K562 (cell line): ENCODE measurements around the gene IRF8. TPM values are rescaled to one million over a fixed set of nuclear protein-coding genes. Genes with fewer than 3 reads are reported as not detected.

ENCODE experiments used
- ATAC-seq: fragments of 200-7000 bp; cut with Tn5 transposase; 3 replicates; pipeline ENCODE4 v1.9.1; 2020; ENCODE audit warnings: moderate library complexity
- BruUV-seq: library from RNA; stranded (reverse); fragments of 400-500 nt; replicated peaks from 2 replicates; lab custom pipeline; 2021; lab: Mats Ljungman, UMichigan
- CTCF ChIA-PET: fragments of 300-600 bp; formaldehyde crosslinking; extraction: SDS; loops from one replicate; lab custom pipeline; 2021; ENCODE audit warnings: low intra/inter-chr PET ratio; lab: Yijun Ruan, JAX
- POLR2A ChIA-PET: fragments of 300-600, 350-650 bp; sonication (Branson Sonifier 250); formaldehyde crosslinking; extraction: SDS; loops from one replicate; lab custom pipeline; 2021; ENCODE audit warnings: antibody characterized with exemption, inconsistent platforms; lab: Yijun Ruan, JAX
- DNase-seq, 4 experiments: peaks; one replicate each; pipeline versions ENCODE4 v3.0.0 to v3.0.0-alpha.2; 2011 to 2018; ENCODE audit warnings: low spot score in 3 of 4, mixed read lengths in 3 of 4; ENCODE audit errors: extremely low read depth in 1 of 4
- FAIRE-seq: peaks from 2 replicates; lab custom pipeline; 2011; peaks lifted over from hg19 to GRCh38; lab: Jason Lieb, UNC
- H2AFZ ChIP-seq: 2 replicates; pipeline ENCODE4 v1.6.0; 2011; ENCODE audit warnings: low read depth, low read length, control low read depth, inconsistent platforms
- H3K27ac ChIP-seq: fragments of 200-600 bp; 3 replicates; pipeline ENCODE4 v1.8.0; 2011; ENCODE audit warnings: low read depth, mild to moderate bottlenecking, control low read depth, inconsistent platforms, low read length, moderate library complexity, mixed read lengths; ENCODE audit errors: extremely low read depth
- H3K27me3 ChIP-seq, 2 experiments: fragments of 300-600 bp in 1 of 2; 2 replicates in 1 of 2; 3 replicates in 1 of 2; pipeline versions ENCODE4 v1.6.0 to v1.8.0; 2011; ENCODE audit warnings: inconsistent platforms in 2 of 2, low read length in 2 of 2, mild to moderate bottlenecking in 1 of 2, mixed read lengths in 1 of 2, moderate library complexity in 1 of 2; ENCODE audit not compliant: control insufficient read depth in 2 of 2, insufficient read depth in 2 of 2
- H3K36me3 ChIP-seq: fragments of 300-600 bp; 3 replicates; pipeline ENCODE4 v1.8.0; 2011; ENCODE audit warnings: mild to moderate bottlenecking, low read length, inconsistent platforms; ENCODE audit not compliant: control insufficient read depth, insufficient read depth
- H3K4me1 ChIP-seq, 2 experiments: fragments of 200-600 bp in 1 of 2; replicated peaks in 1 of 2; 2 replicates in 1 of 2; 3 replicates in 1 of 2; pipeline versions ENCODE4 v1.5.1 to v1.8.0; 2011; ENCODE audit warnings: inconsistent platforms in 2 of 2, low read length in 2 of 2, mild to moderate bottlenecking in 1 of 2, mixed read lengths in 1 of 2, moderate library complexity in 1 of 2; ENCODE audit not compliant: control insufficient read depth in 2 of 2, insufficient read depth in 2 of 2
- H3K4me2 ChIP-seq: 2 replicates; pipeline ENCODE4 v1.6.1; 2011; ENCODE audit warnings: low read length, control low read depth, inconsistent platforms, mixed read lengths; ENCODE audit not compliant: insufficient read depth
- H3K4me3 ChIP-seq: fragments of 200-600 bp; sonication (generic), shearing (Covaris generic); 2 replicates; pipeline ENCODE4 v1.5.1; 2016; ENCODE audit warnings: control low read depth, inconsistent platforms
- H3K79me2 ChIP-seq: fragments of 200-600 bp; 3 replicates; pipeline ENCODE4 v1.8.0; 2011; ENCODE audit warnings: low read length, inconsistent platforms; ENCODE audit not compliant: control insufficient read depth, insufficient read depth
- H3K9ac ChIP-seq, 2 experiments: 2 replicates each; pipeline versions ENCODE4 v1.6.0 to v1.6.1; 2011; ENCODE audit warnings: low read depth in 2 of 2, low read length in 2 of 2, control low read depth in 1 of 2, inconsistent platforms in 1 of 2, mild to moderate bottlenecking in 1 of 2, mixed read lengths in 1 of 2; ENCODE audit not compliant: insufficient read depth in 1 of 2
- H3K9me1 ChIP-seq: one replicate; pipeline ENCODE4 v1.6.0; 2011; ENCODE audit warnings: inconsistent platforms, mild to moderate bottlenecking, low read length, moderate library complexity; ENCODE audit not compliant: control insufficient read depth, insufficient read depth
- H3K9me3 ChIP-seq: replicated peaks from 2 replicates; pipeline ENCODE4 v1.5.1; 2011; ENCODE audit warnings: low read depth, low read length, inconsistent platforms; ENCODE audit not compliant: control insufficient read depth, insufficient read depth
- H4K20me1 ChIP-seq: replicated peaks from 2 replicates; pipeline ENCODE4 v1.6.1; 2011; ENCODE audit warnings: low read length, inconsistent platforms, mixed read lengths; ENCODE audit not compliant: control insufficient read depth, insufficient read depth
- ADNP ChIP-seq: fragments of 200-800 bp; sonication (Bioruptor generic); IDR thresholded peaks from 2 replicates; pipeline ENCODE4 v1.6.1; 2016; ENCODE audit warnings: missing genetic modification characterization, missing compliant biosample characterization
- ASH1L ChIP-seq: fragments of 450-650 bp; IDR thresholded peaks from 2 replicates; pipeline ENCODE4 v1.6.1; 2018; ENCODE audit warnings: borderline replicate concordance, mild to moderate bottlenecking, low read depth; ENCODE audit not compliant: partially characterized antibody
- BRCA1 ChIP-seq, 2 experiments: fragments of 450-650 bp in 1 of 2; sonication (generic) in 1 of 2; formaldehyde crosslinking in 1 of 2; IDR thresholded peaks; 2 replicates each; pipeline versions ENCODE4 v1.5.0 to v1.6.1; 2017 to 2020; ENCODE audit warnings: mild to moderate bottlenecking in 1 of 2, missing genetic modification reagents in 1 of 2
- HNRNPH1 ChIP-seq: fragments of 200-400 bp; formaldehyde crosslinking; optimal IDR thresholded peaks from 2 replicates; pipeline ENCODE3; 2017; ENCODE audit warnings: low read depth, mild to moderate bottlenecking, low read length, moderate library complexity
- IRF2 ChIP-seq: sonication (generic); formaldehyde crosslinking; IDR thresholded peaks from 2 replicates; pipeline ENCODE4 v1.8.1; 2022; ENCODE audit warnings: mild to moderate bottlenecking, missing genetic modification reagents
- MTA3 ChIP-seq: fragments of 450-650 bp; formaldehyde crosslinking; IDR thresholded peaks from 2 replicates; pipeline ENCODE4 v1.6.1; 2017; ENCODE audit warnings: mild to moderate bottlenecking, borderline replicate concordance
- MXI1 ChIP-seq: IDR thresholded peaks from 2 replicates; pipeline ENCODE4 v1.6.1; 2011; ENCODE audit warnings: low read depth, mild to moderate bottlenecking, improper control_type of control experiment, low read length
- RAD21 ChIP-seq, 2 experiments: fragments of 250-450 bp in 1 of 2; fragments of 450-650 bp in 1 of 2; sonication (Bioruptor Pico) in 1 of 2; formaldehyde crosslinking in 1 of 2; IDR thresholded peaks in 1 of 2; conservative IDR thresholded peaks in 1 of 2; 2 replicates each; pipeline versions ENCODE4 v1.4.0 to v1.8.0; 2020 to 2022; ENCODE audit warnings: mild to moderate bottlenecking in 2 of 2, moderate library complexity in 1 of 2
- TOE1 ChIP-seq, 2 experiments: fragments of 450-650 bp in 1 of 2; sonication (generic) in 1 of 2; formaldehyde crosslinking in 1 of 2; IDR thresholded peaks; 2 replicates each; pipeline versions ENCODE4 v1.7.1 to v1.8.0; 2016 to 2022; ENCODE audit warnings: borderline replicate concordance in 2 of 2, mild to moderate bottlenecking in 2 of 2, antibody characterized with exemption in 1 of 2, inconsistent platforms in 1 of 2, low read depth in 1 of 2, missing genetic modification reagents in 1 of 2, moderate library complexity in 1 of 2
- WGBS: fragments of 100-300 bp; shearing (Covaris generic); methylation state at CpG from one replicate; pipeline ENCODE4 v1.1.6; 2016; ENCODE audit warnings: low coverage, mixed read lengths; ENCODE audit not compliant: insufficient coverage; ENCODE audit errors: missing lambda C conversion rate; 5-methylcytosine and 5-hydroxymethylcytosine counted together
- in situ Hi-C: fragments of 300-500 bp; cut with MboI; formaldehyde crosslinking; loops from 4 replicates; pipeline ENCODE4 v1.15.0; 2018; ENCODE audit warnings: inconsistent platforms, mixed read lengths
- intact Hi-C: fragments of 100-400 bp; cut with micrococcal nuclease; formaldehyde crosslinking; loops from 2 replicates; pipeline ENCODE4 v1.14.2; 2022
- polyA plus RNA-seq, 8 experiments: library from polyadenylated mRNA; depleted of rRNA in 4 of 8; stranded (reverse) in 5 of 8; unstranded in 3 of 8; fragments of >200 nt; fragmentation: Nextera tagmentation in 2 of 8; fragmentation: Illumina TruSeq in 1 of 8; extraction: Ambion mirVana in 2 of 8; extraction: Trizol in 1 of 8; gene quantifications; 2 replicates each; pipeline versions ENCODE4 v1.2.1 to v1.2.3, GENCODE V29; 2011 to 2014; ENCODE audit warnings: inconsistent platforms in 1 of 8, missing spikeins in 1 of 8
- total RNA-seq, 7 experiments: library from RNA; depleted of rRNA in 6 of 7; stranded (reverse); fragments of >200 nt in 6 of 7; fragmentation: Illumina TruSeq in 2 of 7; extraction: Trizol in 2 of 7; gene quantifications; 2 replicates each; pipeline versions ENCODE4 v1.2.1 to v1.2.3, GENCODE V29; 2011 to 2021; ENCODE audit warnings: low replicate concordance in 1 of 7
- TF ChIP-seq, protein P1 (sequence below): sonication (generic); formaldehyde crosslinking; IDR thresholded peaks from 2 replicates; pipeline ENCODE4 v1.8.0; 2022; ENCODE audit warnings: missing genetic modification reagents, mild to moderate bottlenecking, borderline replicate concordance
- TF ChIP-seq, protein P2 (sequence below), 2 experiments: fragments of 450-650 bp; IDR thresholded peaks; 2 replicates each; pipeline ENCODE4 v1.6.1; 2016
- TF ChIP-seq, protein P3 (sequence below): fragments of 250-450 bp; sonication (Bioruptor Pico); IDR thresholded peaks from 2 replicates; pipeline ENCODE4 v1.4.0; 2020; ENCODE audit warnings: mild to moderate bottlenecking

The IRF8 gene
- total and polyA plus RNA-seq, 9 of the 15 experiments (the other 6 are each of a cell fraction or from before 2014, with no cell fraction given) = 0.01 to 0.98 TPM; not detected in 7

DNA sequence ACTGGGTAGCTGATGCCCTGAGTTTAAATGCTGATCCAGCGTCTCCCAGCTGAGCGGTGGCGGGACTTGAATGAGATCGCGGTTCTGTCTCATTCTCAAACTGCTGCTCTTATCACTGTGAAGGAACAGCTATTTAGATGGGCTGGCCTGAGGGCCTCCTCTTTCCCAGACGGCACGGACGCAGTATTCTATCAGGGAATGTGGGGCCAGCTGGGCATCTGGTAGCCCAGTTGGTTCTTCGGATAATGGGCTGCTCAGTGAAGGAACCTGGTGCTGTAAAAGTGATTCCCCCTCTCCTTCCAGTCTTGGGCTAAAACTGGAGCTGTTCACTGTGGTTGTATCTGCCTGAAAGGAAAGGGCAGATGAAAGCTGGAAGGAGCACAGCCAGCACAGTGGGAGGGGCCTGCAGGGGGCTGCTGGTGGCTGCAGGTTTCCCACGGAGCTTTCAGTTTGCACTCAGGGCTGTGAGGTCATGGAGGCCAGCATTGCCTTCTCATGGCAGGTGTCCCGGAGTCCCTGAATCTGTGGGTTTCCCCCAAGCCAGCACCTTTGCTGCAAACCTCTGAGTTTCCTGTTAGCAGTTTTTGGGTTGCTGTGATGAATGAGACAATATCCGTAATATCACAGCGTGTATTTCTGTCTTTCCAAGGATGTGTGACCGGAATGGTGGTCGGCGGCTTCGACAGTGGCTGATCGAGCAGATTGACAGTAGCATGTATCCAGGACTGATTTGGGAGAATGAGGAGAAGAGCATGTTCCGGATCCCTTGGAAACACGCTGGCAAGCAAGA, 3.6 kb downstream of the IRF8 start:
- Histone ChIP-seq H3K27me3 (peaks cover 67 to 84% of the 10 kb centered on the region in 2 experiments), H2AFZ (no peak overlapping the region), H3K4me1 (peaks cover 0 to 9% of the 10 kb centered on the region in 2 experiments; a peak in 1 of 5 replicates), H3K9me3 (no peaks in the 10 kb centered on the region), H3K4me3 (no peak overlapping the region), H3K9ac (no peak overlapping the region), H3K36me3 (no peaks in the 10 kb centered on the region), H3K27ac (no peak overlapping the region), H3K9me1 (no peaks in the 10 kb centered on the region), H4K20me1 (peaks cover 5% of the 10 kb centered on the region), H3K79me2 (no peaks in the 10 kb centered on the region), H3K4me2 (no peak overlapping the region)
- DNase-seq (no peak), ATAC-seq (no peak), FAIRE-seq (no peak)
- ChIA-PET POLR2A (interaction anchor here (0.6 to 1.8 kb wide), 5 partner anchors 7 to 51 kb away, joined by 3 to 6 read pairs (median 4); no protein-coding TSS in a partner anchor), CTCF (no interaction called here)
- in situ Hi-C loops = no loop called here
- no TSS peak for BruUV-seq
- WGBS = 1% methylated on average over 20 of the region's 20 CpGs
- TF ChIP-seq RAD21 (CRISPR knock-in tag; conservative IDR thresholded peaks at IDR 0.05 in 1 of 2, IDR thresholded peaks at IDR 0.05 in 1 of 2) (no peak), ASH1L (no peak), ADNP (tag) (no peak), TOE1 (IDR thresholded peaks at IDR 0.05; ENCODE audit: borderline replicate concordance) (no peak), TOE1 (CRISPR knock-in tag; IDR thresholded peaks at IDR 0.05; ENCODE audit: borderline replicate concordance, low read depth) (no peak), MTA3 (no peak), IRF2 (CRISPR knock-in tag) (no peak), MXI1 (no peak), HNRNPH1 (no peak), BRCA1 (IDR thresholded peaks at IDR 0.05) (no peak), BRCA1 (CRISPR knock-in tag; IDR thresholded peaks at IDR 0.05) (no peak)
- TF ChIP-seq, protein P1, sequence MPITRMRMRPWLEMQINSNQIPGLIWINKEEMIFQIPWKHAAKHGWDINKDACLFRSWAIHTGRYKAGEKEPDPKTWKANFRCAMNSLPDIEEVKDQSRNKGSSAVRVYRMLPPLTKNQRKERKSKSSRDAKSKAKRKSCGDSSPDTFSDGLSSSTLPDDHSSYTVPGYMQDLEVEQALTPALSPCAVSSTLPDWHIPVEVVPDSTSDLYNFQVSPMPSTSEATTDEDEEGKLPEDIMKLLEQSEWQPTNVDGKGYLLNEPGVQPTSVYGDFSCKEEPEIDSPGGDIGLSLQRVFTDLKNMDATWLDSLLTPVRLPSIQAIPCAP (CRISPR knock-in tag) = no peak
- TF ChIP-seq, protein P2, sequence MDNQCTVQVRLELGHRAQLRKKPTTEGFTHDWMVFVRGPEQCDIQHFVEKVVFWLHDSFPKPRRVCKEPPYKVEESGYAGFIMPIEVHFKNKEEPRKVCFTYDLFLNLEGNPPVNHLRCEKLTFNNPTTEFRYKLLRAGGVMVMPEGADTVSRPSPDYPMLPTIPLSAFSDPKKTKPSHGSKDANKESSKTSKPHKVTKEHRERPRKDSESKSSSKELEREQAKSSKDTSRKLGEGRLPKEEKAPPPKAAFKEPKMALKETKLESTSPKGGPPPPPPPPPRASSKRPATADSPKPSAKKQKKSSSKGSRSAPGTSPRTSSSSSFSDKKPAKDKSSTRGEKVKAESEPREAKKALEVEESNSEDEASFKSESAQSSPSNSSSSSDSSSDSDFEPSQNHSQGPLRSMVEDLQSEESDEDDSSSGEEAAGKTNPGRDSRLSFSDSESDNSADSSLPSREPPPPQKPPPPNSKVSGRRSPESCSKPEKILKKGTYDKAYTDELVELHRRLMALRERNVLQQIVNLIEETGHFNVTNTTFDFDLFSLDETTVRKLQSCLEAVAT (IDR thresholded peaks at IDR 0.05) = no peak
- TF ChIP-seq, protein P3, sequence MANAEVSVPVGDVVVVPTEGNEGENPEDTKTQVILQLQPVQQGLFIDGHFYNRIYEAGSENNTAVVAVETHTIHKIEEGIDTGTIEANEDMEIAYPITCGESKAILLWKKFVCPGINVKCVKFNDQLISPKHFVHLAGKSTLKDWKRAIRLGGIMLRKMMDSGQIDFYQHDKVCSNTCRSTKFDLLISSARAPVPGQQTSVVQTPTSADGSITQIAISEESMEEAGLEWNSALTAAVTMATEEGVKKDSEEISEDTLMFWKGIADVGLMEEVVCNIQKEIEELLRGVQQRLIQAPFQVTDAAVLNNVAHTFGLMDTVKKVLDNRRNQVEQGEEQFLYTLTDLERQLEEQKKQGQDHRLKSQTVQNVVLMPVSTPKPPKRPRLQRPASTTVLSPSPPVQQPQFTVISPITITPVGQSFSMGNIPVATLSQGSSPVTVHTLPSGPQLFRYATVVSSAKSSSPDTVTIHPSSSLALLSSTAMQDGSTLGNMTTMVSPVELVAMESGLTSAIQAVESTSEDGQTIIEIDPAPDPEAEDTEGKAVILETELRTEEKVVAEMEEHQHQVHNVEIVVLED = no peak
- intact Hi-C loops = no loop called here
